Upper lobe of right lung (tissue), 1 donor: Measurements from ENCODE around the gene SCGB1C1. TPM values are rescaled to one million over a fixed set of nuclear protein-coding genes. Genes with fewer than 3 reads are reported as not detected.
A peak's percentile ranks its signal among the peaks of the same experiment; 100 is the strongest.

ENCODE experiments used
- ATAC-seq: fragments of 200-7000 bp; cut with Tn5 transposase; one replicate; pipeline ENCODE4 v1.9.1; 2020; ENCODE audit warnings: mild to moderate bottlenecking, moderate library complexity
- DNase-seq: peaks from one replicate; pipeline ENCODE4 v3.0.0-alpha.2; 2020
- H3K27ac ChIP-seq: fragments of 200-600 bp; one replicate; pipeline ENCODE4 v1.8.0; 2022
- H3K27me3 ChIP-seq: fragments of 200-600 bp; one replicate; pipeline ENCODE4 v1.8.0; 2022; ENCODE audit warnings: mild to moderate bottlenecking
- H3K36me3 ChIP-seq: fragments of 200-600 bp; one replicate; pipeline ENCODE4 v1.8.0; 2022
- H3K4me1 ChIP-seq: fragments of 200-600 bp; one replicate; pipeline ENCODE4 v1.8.0; 2022
- H3K4me3 ChIP-seq: fragments of 200-600 bp; one replicate; pipeline ENCODE4 v1.8.0; 2022; ENCODE audit warnings: mild to moderate bottlenecking
- H3K9me3 ChIP-seq: fragments of 200-600 bp; one replicate; pipeline ENCODE4 v1.8.0; 2022
- CTCF ChIP-seq: fragments of 200-600 bp; IDR thresholded peaks from one replicate; pipeline ENCODE4 v1.8.0; 2022; ENCODE audit warnings: antibody characterized with exemption
- intact Hi-C: fragments of 100-400 bp; cut with DNase I; formaldehyde crosslinking; loops from one replicate; pipeline ENCODE4 v1.11.0; 2022
- total RNA-seq: library from RNA; stranded (reverse); fragmentation: NEBNext Ultra II Directional; extraction: Animal tissue kit (Norgen Biotek cat#: 25700); gene quantifications from one replicate; pipeline ENCODE4 v1.2.1, GENCODE V29; 2021
- donor health status: DM: no; HTN: yes; CAD: no; lungs with severe emphysema.

The SCGB1C1 gene
- total RNA-seq, 1 donor from 2014 or later, result not detected

GRCh38 chr11:200224-201003 lies 7.5 kb downstream of the SCGB1C1 start:
- DNase-seq, result peak; percentile 56
- intact Hi-C loops, result no loop called here
- no peak overlapping the region for H3K4me3 ChIP-seq
- peaks cover 6% of the 10 kb centered on the region for H3K4me1 ChIP-seq
- H3K27me3 ChIP-seq, result no peaks in the 10 kb centered on the region
- no peak overlapping the region for H3K27ac ChIP-seq
- no peak for ATAC-seq
- TF ChIP-seq CTCF, result no peak
- H3K36me3 ChIP-seq, result peaks cover 34% of the 10 kb centered on the region
- no peaks in the 10 kb centered on the region for H3K9me3 ChIP-seq

GRCh38 chr11:201966-202365 lies 9.1 kb downstream of the SCGB1C1 start:
- intact Hi-C loops, result no loop called here
- ATAC-seq, result no peak
- no peaks in the 10 kb centered on the region for H3K9me3 ChIP-seq
- peaks cover 35% of the 10 kb centered on the region for H3K36me3 ChIP-seq
- no peak for DNase-seq
- H3K4me3 ChIP-seq, result no peak overlapping the region
- no peak overlapping the region for H3K27ac ChIP-seq
- H3K4me1 ChIP-seq, result peaks cover 16% of the 10 kb centered on the region
- no peaks in the 10 kb centered on the region for H3K27me3 ChIP-seq
- TF ChIP-seq CTCF, result no peak

GRCh38 chr11:202490-202889 lies 9.6 kb downstream of the SCGB1C1 start:
- no peaks in the 10 kb centered on the region for H3K27me3 ChIP-seq
- H3K4me3 ChIP-seq, result no peak overlapping the region
- peaks cover 16% of the 10 kb centered on the region for H3K4me1 ChIP-seq
- no peak for TF ChIP-seq CTCF
- H3K27ac ChIP-seq, result no peak overlapping the region
- intact Hi-C loops, result no loop called here
- no peaks in the 10 kb centered on the region for H3K9me3 ChIP-seq
- DNase-seq (peak; percentile 40), ATAC-seq (no peak)
- peaks cover 35% of the 10 kb centered on the region for H3K36me3 ChIP-seq

GRCh38 chr11:203056-203944 lies 10.4 kb downstream of the SCGB1C1 start:
- peak; percentile 48 for DNase-seq

More at GRCh38 chr11:203056-203944, 10.4 kb downstream of the SCGB1C1 start:
- peaks cover 35% of the 10 kb centered on the region for H3K36me3 ChIP-seq
- intact Hi-C loops, result no loop called here
- no peak for ATAC-seq
- H3K27me3 ChIP-seq, result no peaks in the 10 kb centered on the region
- H3K9me3 ChIP-seq, result no peaks in the 10 kb centered on the region
- no peak overlapping the region for H3K27ac ChIP-seq
- no peak overlapping the region for H3K4me3 ChIP-seq
- H3K4me1 ChIP-seq, result peaks cover 16% of the 10 kb centered on the region
- TF ChIP-seq CTCF, result no peak
